Astrocyte (in vitro differentiated cells and primary cell): Measurements from ENCODE around the gene IDH1. TPM values are rescaled to one million over a fixed set of nuclear protein-coding genes. Genes with fewer than 3 reads are reported as not detected.

Source experiments
- DNase-seq: peaks from one replicate; pipeline ENCODE4 v3.0.0-alpha.2; 2010; ENCODE audit warnings: low read depth
- FAIRE-seq: peaks from 2 replicates; lab custom pipeline; 2011; peaks lifted over from hg19 to GRCh38; lab: Jason Lieb, UNC
- H2AFZ ChIP-seq: 2 replicates; pipeline ENCODE4 v1.6.0; 2012; ENCODE audit warnings: low read depth, low read length, inconsistent platforms
- H3K27ac ChIP-seq: 2 replicates; pipeline ENCODE4 v1.5.1; 2011; ENCODE audit warnings: low read depth, low read length, inconsistent platforms
- H3K27me3 ChIP-seq: 2 replicates; pipeline ENCODE4 v1.6.0; 2011; ENCODE audit warnings: low read length, inconsistent platforms; ENCODE audit not compliant: insufficient read depth
- H3K36me3 ChIP-seq: 2 replicates; pipeline ENCODE4 v1.5.1; 2011; ENCODE audit warnings: low read length, inconsistent platforms; ENCODE audit not compliant: insufficient read depth
- H3K4me1 ChIP-seq: 2 replicates; pipeline ENCODE4 v1.5.1; 2011; ENCODE audit warnings: low read length, inconsistent platforms; ENCODE audit not compliant: insufficient read depth
- H3K4me2 ChIP-seq: 2 replicates; pipeline ENCODE4 v1.6.0; 2012; ENCODE audit warnings: low read length, inconsistent platforms
- H3K4me3 ChIP-seq: 2 replicates; pipeline ENCODE4 v1.5.1; 2011; ENCODE audit warnings: low read depth, mild to moderate bottlenecking, low read length, inconsistent platforms; ENCODE audit not compliant: insufficient read depth
- H3K79me2 ChIP-seq: 2 replicates; pipeline ENCODE4 v1.6.0; 2012; ENCODE audit warnings: mild to moderate bottlenecking, low read length, inconsistent platforms; ENCODE audit not compliant: insufficient read depth
- H3K9ac ChIP-seq: 2 replicates; pipeline ENCODE4 v1.6.0; 2012; ENCODE audit warnings: mild to moderate bottlenecking, low read length, inconsistent platforms
- H3K9me3 ChIP-seq: 2 replicates; pipeline ENCODE4 v1.5.1; 2012; ENCODE audit warnings: low read depth, mild to moderate bottlenecking, low read length, inconsistent platforms; ENCODE audit not compliant: insufficient read depth
- H4K20me1 ChIP-seq: 2 replicates; pipeline ENCODE4 v1.6.0; 2012; ENCODE audit warnings: low read length, inconsistent platforms; ENCODE audit not compliant: insufficient read depth
- H3K27ac Mint-ChIP-seq: one replicate; pipeline ENCODE4 v1.8.0; 2021; ENCODE audit warnings: mild to moderate bottlenecking, mixed read lengths; ENCODE audit not compliant: unreplicated experiment
- H3K27me3 Mint-ChIP-seq: one replicate; pipeline ENCODE4 v1.8.0; 2021; ENCODE audit warnings: low read depth, mixed read lengths; ENCODE audit not compliant: unreplicated experiment
- H3K36me3 Mint-ChIP-seq: one replicate; pipeline ENCODE4 v1.8.0; 2021; ENCODE audit warnings: low read depth, mixed read lengths; ENCODE audit not compliant: unreplicated experiment
- H3K4me1 Mint-ChIP-seq: one replicate; pipeline ENCODE4 v1.8.0; 2021; ENCODE audit warnings: low read depth, mixed read lengths; ENCODE audit not compliant: unreplicated experiment
- H3K4me3 Mint-ChIP-seq: one replicate; pipeline ENCODE4 v1.8.0; 2021; ENCODE audit warnings: mild to moderate bottlenecking, moderate library complexity, mixed read lengths; ENCODE audit not compliant: unreplicated experiment
- H3K9me3 Mint-ChIP-seq: one replicate; pipeline ENCODE4 v1.8.0; 2021; ENCODE audit warnings: mild to moderate bottlenecking, mixed read lengths; ENCODE audit not compliant: unreplicated experiment
- CTCF ChIP-seq: IDR thresholded peaks from 2 replicates; pipeline ENCODE4 v1.5.1; 2011; ENCODE audit warnings: low read depth, mild to moderate bottlenecking, inconsistent platforms, low read length, moderate library complexity; ENCODE audit not compliant: insufficient read depth
- EZH2 ChIP-seq: IDR thresholded peaks from 2 replicates; pipeline ENCODE4 v1.6.1; 2012; ENCODE audit warnings: mild to moderate bottlenecking, low read length, inconsistent platforms; ENCODE audit not compliant: insufficient read depth
- total RNA-seq: library from RNA; stranded (reverse); gene quantifications from 2 replicates; pipeline ENCODE4 v1.2.1, GENCODE V29; 2021

The IDH1 gene
- total RNA-seq, 1 donor from 2014 or later: 181 TPM

GRCh38 chr2:208239770-208240493, 14.9 kb downstream of the IDH1 start:
- Mint-ChIP-seq H3K27me3 (no peaks in the 10 kb centered on the region), H3K36me3 (peaks cover 24% of the 10 kb centered on the region)

GRCh38 chr2:208235860-208236259, 19.0 kb downstream of the IDH1 start:
- Histone ChIP-seq H3K9me3 (no peaks in the 10 kb centered on the region), H3K4me1 (no peaks in the 10 kb centered on the region), H3K9ac (no peak overlapping the region), H3K79me2 (no peaks in the 10 kb centered on the region), H2AFZ (no peak overlapping the region), H3K4me2 (no peak overlapping the region), H3K27me3 (no peaks in the 10 kb centered on the region), H3K4me3 (no peak overlapping the region), H4K20me1 (no peaks in the 10 kb centered on the region), H3K36me3 (peaks cover 21% of the 10 kb centered on the region), H3K27ac (no peak overlapping the region)
- H3K4me3 Mint-ChIP-seq: no peak overlapping the region
- H3K4me1 Mint-ChIP-seq: no peaks in the 10 kb centered on the region
- H3K27me3 Mint-ChIP-seq: no peaks in the 10 kb centered on the region
- H3K9me3 Mint-ChIP-seq: peaks cover 7% of the 10 kb centered on the region
- H3K27ac Mint-ChIP-seq: no peak overlapping the region
- DNase-seq: no peak
- H3K36me3 Mint-ChIP-seq: peaks cover 23% of the 10 kb centered on the region
- TF ChIP-seq EZH2: no peak
- no peak for TF ChIP-seq CTCF
- no peak for FAIRE-seq

More at GRCh38 chr2:208239770-208240493, 14.9 kb downstream of the IDH1 start:
- FAIRE-seq (no peak), DNase-seq (no peak)
- no peak overlapping the region for H3K4me3 ChIP-seq
- H4K20me1 ChIP-seq: no peaks in the 10 kb centered on the region
- no peaks in the 10 kb centered on the region for H3K4me1 ChIP-seq
- no peaks in the 10 kb centered on the region for H3K4me1 Mint-ChIP-seq
- no peak overlapping the region for H3K4me2 ChIP-seq
- no peaks in the 10 kb centered on the region for H3K9me3 ChIP-seq
- H3K27me3 ChIP-seq: no peaks in the 10 kb centered on the region
- TF ChIP-seq EZH2: no peak
- no peak for TF ChIP-seq CTCF
- no peak overlapping the region for H3K27ac Mint-ChIP-seq
- no peaks in the 10 kb centered on the region for H3K9me3 Mint-ChIP-seq
- H3K27ac ChIP-seq: no peak overlapping the region
- H3K79me2 ChIP-seq: no peaks in the 10 kb centered on the region
- H3K9ac ChIP-seq: no peak overlapping the region
- H3K36me3 ChIP-seq: peaks cover 37% of the 10 kb centered on the region
- H3K4me3 Mint-ChIP-seq: no peak overlapping the region
- no peak overlapping the region for H2AFZ ChIP-seq

- H3K27ac Mint-ChIP-seq: no peak overlapping the region
- H3K4me1 ChIP-seq: no peaks in the 10 kb centered on the region
- no peak overlapping the region for H2AFZ ChIP-seq
- TF ChIP-seq EZH2: no peak
- no peaks in the 10 kb centered on the region for H3K27me3 Mint-ChIP-seq
- H3K27me3 ChIP-seq: no peaks in the 10 kb centered on the region
- peaks cover 20% of the 10 kb centered on the region for H3K36me3 Mint-ChIP-seq
- peaks cover 7% of the 10 kb centered on the region for H3K9me3 Mint-ChIP-seq
- no peak overlapping the region for H3K9ac ChIP-seq
- no peak for DNase-seq
- H4K20me1 ChIP-seq: no peaks in the 10 kb centered on the region
- no peak for FAIRE-seq
- no peaks in the 10 kb centered on the region for H3K79me2 ChIP-seq
- no peak overlapping the region for H3K27ac ChIP-seq
- H3K4me2 ChIP-seq: no peak overlapping the region
- H3K36me3 ChIP-seq: peaks cover 16% of the 10 kb centered on the region
- no peaks in the 10 kb centered on the region for H3K4me1 Mint-ChIP-seq
- H3K4me3 Mint-ChIP-seq: no peak overlapping the region
- H3K9me3 ChIP-seq: no peaks in the 10 kb centered on the region
- no peak overlapping the region for H3K4me3 ChIP-seq
Observed at GRCh38 chr2:208234786-208235185, 20.1 kb downstream of the IDH1 start.
